HepG2 (cell line): ENCODE data around the gene ITGB7. TPM values are rescaled to one million over a fixed set of nuclear protein-coding genes. Genes with fewer than 3 reads are reported as not detected.

Experiments
- E2F2 ChIP-seq: sonication (generic); formaldehyde crosslinking; IDR thresholded peaks from 2 replicates; pipeline ENCODE4 v1.4.0; 2020; ENCODE audit warnings: missing genetic modification reagents, borderline replicate concordance
- FOXM1 ChIP-seq: sonication (generic); formaldehyde crosslinking; IDR thresholded peaks from 2 replicates; pipeline ENCODE4 v1.5.0; 2020; ENCODE audit warnings: missing genetic modification reagents
- MED13 ChIP-seq: sonication (generic); formaldehyde crosslinking; IDR thresholded peaks from 2 replicates; pipeline ENCODE4 v1.5.0; 2020; ENCODE audit warnings: missing genetic modification reagents
- MXI1 ChIP-seq: IDR thresholded peaks from 3 replicates; pipeline ENCODE4 v1.6.1; 2012; ENCODE audit warnings: low read depth, low read length, inconsistent platforms, borderline replicate concordance
- NFIC ChIP-seq: IDR thresholded peaks from 2 replicates; pipeline ENCODE4 v1.6.1; 2012; ENCODE audit warnings: mild to moderate bottlenecking, low read length, inconsistent platforms
- PHF21A ChIP-seq: sonication (generic); formaldehyde crosslinking; IDR thresholded peaks from 2 replicates; pipeline ENCODE4 v1.5.0; 2020; ENCODE audit warnings: mild to moderate bottlenecking, missing genetic modification reagents
- PRDM4 ChIP-seq: sonication (generic); formaldehyde crosslinking; IDR thresholded peaks from 2 replicates; pipeline ENCODE4 v1.9.0; 2021; ENCODE audit warnings: missing genetic modification reagents, borderline replicate concordance
- SCMH1 ChIP-seq: sonication (generic); formaldehyde crosslinking; IDR thresholded peaks from 2 replicates; pipeline ENCODE4 v1.9.0; 2021; ENCODE audit warnings: missing genetic modification reagents, mild to moderate bottlenecking, borderline replicate concordance
- SPEN ChIP-seq: sonication (generic); formaldehyde crosslinking; IDR thresholded peaks from 2 replicates; pipeline ENCODE4 v1.5.1; 2020; ENCODE audit warnings: low read depth, mild to moderate bottlenecking, missing genetic modification reagents
- ZBTB43 ChIP-seq: sonication (generic); formaldehyde crosslinking; conservative IDR thresholded peaks from 2 replicates; pipeline ENCODE4 v1.4.0; 2020; ENCODE audit warnings: missing genetic modification reagents
- ZC3H4 ChIP-seq: sonication (generic); formaldehyde crosslinking; IDR thresholded peaks from 2 replicates; pipeline ENCODE4 v1.4.0; 2020; ENCODE audit warnings: missing genetic modification reagents, borderline replicate concordance
- ZNF333 ChIP-seq: sonication (generic); formaldehyde crosslinking; IDR thresholded peaks from 2 replicates; pipeline ENCODE4 v1.4.0; 2020; ENCODE audit warnings: mild to moderate bottlenecking, missing genetic modification reagents, borderline replicate concordance
- ZNF687 ChIP-seq: sonication (generic); formaldehyde crosslinking; IDR thresholded peaks from 2 replicates; pipeline ENCODE4 v1.5.1; 2020; ENCODE audit warnings: mild to moderate bottlenecking, missing genetic modification reagents, moderate library complexity
- ZNF792 ChIP-seq: IDR thresholded peaks from 2 replicates; pipeline ENCODE4 v1.6.1; 2016
- polyA plus RNA-seq, 8 experiments: library from polyadenylated mRNA; depleted of rRNA in 3 of 8; stranded (reverse) in 7 of 8; unstranded in 1 of 8; fragments of >200 nt; fragmentation: Illumina TruSeq in 4 of 8; extraction: Trizol in 4 of 8; gene quantifications; 2 replicates each; pipeline versions ENCODE4 v1.2.1 to v1.2.3, GENCODE V29; 2011 to 2016; ENCODE audit warnings: low read depth in 4 of 8, missing spikeins in 1 of 8, mixed read lengths in 1 of 8; ENCODE audit not compliant: insufficient read depth in 1 of 8
- total RNA-seq, 5 experiments: library from RNA; depleted of rRNA; stranded (reverse); fragments of >200 nt; fragmentation: Illumina TruSeq; extraction: Trizol; gene quantifications; 2 replicates each; pipeline ENCODE4 v1.2.3, GENCODE V29; 2016; ENCODE audit warnings: low read depth in 1 of 5

ITGB7 gene
- total and polyA plus RNA-seq, 2 of the 13 experiments (the other 11 are each of a cell fraction or from before 2014, with no cell fraction given) = 0.16 to 0.18 TPM

GRCh38 chr12:53174881-53175491 is 32.1 kb downstream of the ITGB7 start (continued):
- TF ChIP-seq SCMH1 (CRISPR knock-in tag) = no peak
- TF ChIP-seq NFIC = no peak
- peak; percentile 87 for TF ChIP-seq PHF21A (CRISPR knock-in tag)
- no peak for TF ChIP-seq E2F2 (CRISPR knock-in tag)
- TF ChIP-seq SPEN (CRISPR knock-in tag) = no peak
- TF ChIP-seq ZNF792 (CRISPR knock-in tag) = peak; percentile 76; the same call in 1 of the 2 replicates
- no peak for TF ChIP-seq MED13 (CRISPR knock-in tag)
- no peak for TF ChIP-seq PRDM4 (CRISPR knock-in tag)
- TF ChIP-seq ZBTB43 (CRISPR knock-in tag) = no peak
- TF ChIP-seq ZNF687 (CRISPR knock-in tag) = no peak; the same call in 1 of the 2 replicates
- TF ChIP-seq ZNF333 (CRISPR knock-in tag) = no peak
- no peak; the same call in 2 of the 3 replicates for TF ChIP-seq MXI1
- TF ChIP-seq ZC3H4 (CRISPR knock-in tag) = no peak
- TF ChIP-seq FOXM1 (CRISPR knock-in tag) = no peak
